ENCODE data around the gene PCGF5.
"Not testable (repeated sequence)": the region's sequence is repeated elsewhere in the genome, so short reads cannot be mapped to it uniquely, and the experiment has no call there.

The PCGF5 gene

DNA sequence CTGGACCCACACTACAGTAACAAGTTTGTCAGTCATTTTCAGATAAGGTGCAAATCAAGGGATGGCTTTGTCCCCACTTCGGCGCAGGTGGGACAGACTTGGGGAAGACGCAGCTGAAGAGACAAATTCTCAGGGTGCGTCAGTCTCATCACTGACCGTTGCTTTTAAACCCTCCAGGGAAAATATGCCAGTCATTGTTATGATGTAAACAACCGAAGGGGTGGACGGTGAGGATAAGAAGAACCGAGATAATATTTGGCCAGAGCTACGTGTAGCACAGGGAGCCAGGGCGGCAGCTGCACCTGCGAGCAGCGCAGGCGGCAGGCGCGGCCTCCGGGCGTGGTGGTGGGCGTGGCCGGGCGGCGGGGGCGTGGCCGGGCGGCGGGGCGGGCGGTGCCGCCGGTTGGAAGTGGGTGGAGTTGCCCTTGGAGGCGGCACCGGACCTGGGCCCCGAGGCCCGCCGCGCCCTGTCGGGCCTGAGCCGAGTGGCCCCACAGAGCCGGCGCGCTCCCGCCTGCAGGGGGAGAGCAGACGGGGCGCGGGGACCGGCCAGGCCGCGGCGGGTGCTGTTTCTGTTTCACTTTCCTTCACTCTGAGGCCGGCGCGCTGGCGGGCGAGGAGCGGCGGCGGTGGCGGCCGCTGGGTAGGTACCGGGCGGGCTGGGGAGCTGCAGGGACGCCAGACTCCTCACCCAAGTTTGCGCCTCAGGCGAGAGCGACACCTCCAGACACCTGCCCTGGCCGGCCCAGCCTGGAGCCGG, at the start of gene PCGF5:
Gene PCGF5, plus strand, starts transcription at position 470 of the 760 bp plus-strand sequence. CDS start 2,209 bp downstream, outside the sequence.
- DNase-seq = peak; percentile 95

DNA sequence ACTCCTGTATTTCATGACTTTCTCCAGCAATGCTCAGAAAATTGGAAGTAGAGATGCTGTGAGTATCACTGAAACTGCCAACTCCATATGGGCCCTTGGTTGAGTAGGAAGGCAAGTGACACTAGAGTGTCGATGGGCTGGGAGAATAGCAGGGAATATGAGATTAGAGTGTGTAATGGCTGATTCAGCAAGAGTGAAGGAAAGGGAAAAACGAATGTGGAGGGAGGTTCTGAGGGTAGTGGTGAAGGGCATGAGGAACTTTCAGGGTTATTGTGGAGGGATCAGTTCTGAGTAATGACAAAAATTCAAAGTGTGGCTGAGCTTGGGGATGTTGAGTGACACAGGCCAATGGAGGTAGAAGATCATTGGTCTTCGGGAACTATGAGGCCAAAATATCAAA, 49.0 kb upstream of the PCGF5 start:
- no peak for DNase-seq

DNA sequence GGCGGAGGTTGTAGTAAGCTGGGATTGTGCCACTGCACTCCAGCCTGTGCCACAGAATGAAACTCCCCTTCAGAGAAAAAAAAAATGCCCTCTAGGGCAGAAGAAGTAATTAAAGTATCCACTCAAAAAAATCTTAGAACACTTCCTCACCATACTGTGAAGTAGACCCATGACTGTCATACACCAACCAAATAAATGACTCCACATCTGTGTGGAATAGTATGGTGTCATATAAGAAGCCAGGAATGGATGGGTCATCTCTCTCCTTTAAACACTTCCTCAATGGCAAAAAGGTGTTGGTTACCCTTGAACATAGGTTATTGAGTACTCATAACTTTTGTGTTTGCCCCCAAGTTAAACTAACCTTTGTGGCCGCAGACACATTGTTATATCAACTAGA, 48.1 kb upstream of the PCGF5 start:
- DNase-seq = no peak

DNA sequence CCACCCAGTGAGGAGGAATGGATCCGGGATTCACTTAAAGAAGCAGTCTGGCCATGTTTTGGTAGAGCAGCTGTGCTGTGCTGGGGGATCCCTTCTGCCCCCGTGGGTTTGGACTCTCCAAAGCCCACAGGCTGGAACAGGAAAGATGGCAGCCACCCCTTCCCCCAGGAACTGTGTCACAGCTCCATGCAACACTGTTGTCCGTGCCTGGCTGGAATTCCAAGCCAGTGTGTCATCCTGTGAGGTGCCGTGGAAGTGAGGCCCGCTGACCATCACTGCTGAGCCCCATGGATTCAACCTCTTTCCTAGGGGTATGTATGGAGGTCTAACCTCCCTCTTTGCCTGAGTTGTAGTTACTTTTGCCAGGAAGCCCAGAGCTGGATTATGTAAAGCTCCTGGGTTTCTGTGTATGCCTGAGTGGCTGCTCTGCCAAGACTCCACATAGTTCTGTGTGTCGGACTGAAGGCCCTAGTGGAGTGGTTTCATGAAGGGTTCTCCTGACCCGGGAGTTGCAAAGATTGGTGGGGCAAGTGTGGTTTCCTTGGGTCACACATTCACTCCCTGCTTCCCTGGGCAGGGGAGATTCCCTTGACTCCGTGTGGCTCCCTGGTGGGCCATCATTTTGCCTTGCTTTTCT, 35.1 kb upstream of the PCGF5 start:
- DNase-seq = no peak

DNA sequence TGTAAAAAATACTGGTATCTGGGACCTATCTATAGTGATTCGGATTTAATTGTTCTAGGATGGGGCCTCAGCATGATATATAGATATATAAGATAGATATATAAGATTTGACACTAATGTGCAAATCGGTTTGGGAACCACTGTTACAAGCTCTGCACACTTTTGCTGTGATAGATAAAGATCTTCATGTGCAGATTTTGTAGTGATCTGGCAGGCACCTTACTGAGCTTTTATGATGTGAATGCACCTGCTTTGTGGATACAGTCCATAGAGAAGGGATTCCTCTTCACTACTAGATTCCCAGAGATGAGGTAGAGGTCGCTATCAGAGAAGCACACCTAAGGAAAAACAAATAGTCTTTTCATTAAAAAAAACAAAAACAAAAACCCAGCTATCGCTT, 33.3 kb upstream of the PCGF5 start:
- DNase-seq = no peak

DNA sequence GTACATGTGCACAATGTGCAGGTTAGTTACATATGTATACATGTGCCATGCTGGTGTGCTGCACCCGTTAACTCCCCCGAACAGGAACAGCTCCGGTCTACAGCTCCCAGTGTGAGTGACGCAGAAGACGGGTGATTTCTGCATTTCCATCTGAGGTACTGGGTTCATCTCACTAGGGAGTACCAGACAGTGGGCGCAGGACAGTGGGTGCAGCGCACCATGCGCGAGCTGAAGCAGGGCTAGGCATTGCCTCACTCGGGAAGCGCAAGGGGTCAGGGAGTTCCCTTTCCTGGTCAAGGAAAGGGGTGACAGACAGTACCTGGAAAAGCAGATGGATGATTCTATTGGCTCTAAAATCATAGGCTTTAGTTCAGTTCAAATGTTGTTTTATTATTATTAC, 32.5 kb upstream of the PCGF5 start:
- not testable (repeated sequence) for DNase-seq

DNA sequence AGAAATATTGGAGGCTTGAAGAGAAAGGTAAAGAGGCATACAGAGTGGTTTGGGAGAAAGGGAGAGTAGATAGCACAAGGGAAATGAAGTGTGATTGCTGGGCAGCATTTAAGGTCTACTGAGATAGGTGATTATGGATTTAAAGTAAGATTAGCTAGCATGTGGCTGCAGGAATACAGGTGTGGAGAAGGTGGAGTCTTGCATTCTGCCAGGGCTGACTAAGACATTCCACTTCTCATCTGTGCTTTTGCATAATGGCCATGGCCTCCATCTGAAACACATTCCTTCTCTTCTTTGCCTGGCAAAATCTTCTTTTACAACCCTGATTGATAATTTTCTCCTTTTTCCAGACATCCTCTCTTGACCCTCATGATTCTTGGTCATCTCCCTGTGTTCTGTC, 31.6 kb upstream of the PCGF5 start:
- no peak for DNase-seq

DNA sequence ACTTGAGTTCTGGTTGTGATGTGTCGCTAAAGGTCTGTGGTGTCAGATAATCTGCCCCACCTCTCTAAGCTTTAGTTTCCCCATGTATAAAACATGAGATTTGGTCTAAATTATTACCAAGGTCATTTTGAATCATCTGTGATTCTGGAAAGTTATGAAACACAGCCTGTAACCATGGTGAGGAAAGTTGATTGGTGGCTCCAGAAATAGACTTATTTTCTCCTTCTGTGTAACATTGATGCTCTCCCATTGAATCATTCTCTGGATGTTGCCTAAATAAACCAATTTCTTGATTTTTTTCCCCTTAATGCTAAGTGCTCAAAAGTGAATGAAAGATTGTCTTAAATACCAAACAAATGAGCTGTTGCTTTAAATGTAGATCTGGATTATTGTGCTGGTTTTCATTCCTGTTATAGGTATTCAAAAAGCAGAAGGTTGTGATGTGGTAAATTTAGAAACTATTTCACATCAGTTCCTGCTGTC, 30.0 kb upstream of the PCGF5 start:
- no peak for DNase-seq

DNA sequence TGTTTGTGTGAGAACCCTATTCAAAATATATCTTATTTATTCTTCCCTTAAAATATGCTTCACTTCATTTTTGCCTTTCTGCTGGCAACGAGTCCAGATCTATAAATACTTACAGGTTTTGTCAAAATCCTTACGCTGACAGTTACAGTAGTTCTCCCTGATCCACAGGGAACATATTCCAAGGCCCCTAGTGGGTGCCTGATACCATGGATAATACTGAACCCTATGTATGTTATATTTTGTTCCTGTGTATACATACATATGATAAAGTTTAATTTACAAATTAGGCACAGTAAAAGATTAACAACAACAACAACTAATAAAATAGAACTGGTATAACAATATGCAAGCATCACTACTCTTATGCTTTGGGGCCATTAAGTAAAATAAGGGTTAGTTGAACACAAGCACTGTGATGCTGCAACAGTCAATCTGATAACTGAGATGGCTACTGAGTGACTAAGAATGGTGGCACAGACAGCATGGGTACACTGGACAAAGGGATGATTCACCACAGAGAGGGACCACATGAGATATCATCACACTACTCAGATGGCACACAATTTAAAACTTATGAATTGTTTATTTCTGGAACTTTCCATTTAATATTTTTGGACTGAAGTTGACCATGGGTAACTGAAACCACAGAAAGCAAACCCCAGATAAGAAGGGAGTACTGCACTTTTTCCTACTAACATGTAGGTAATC, 29.4 kb upstream of the PCGF5 start:
- DNase-seq = peak; percentile 75

DNA sequence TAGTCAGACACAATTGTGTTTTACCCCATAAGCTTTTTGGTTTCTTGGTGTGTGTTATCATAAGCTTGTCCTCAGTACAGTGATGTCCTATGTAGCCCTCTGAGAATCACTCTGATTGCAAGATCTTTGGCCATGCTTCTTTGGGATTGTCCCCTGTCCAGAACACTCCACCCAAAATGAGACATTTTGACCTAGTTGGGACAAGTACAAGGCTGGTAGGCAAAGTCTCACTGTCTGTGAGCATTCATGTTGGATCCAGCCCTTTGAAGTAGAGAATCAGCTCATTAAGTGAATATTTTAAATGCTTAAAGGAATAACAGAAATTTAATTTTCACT, 28.9 kb upstream of the PCGF5 start:
- no peak for DNase-seq

DNA sequence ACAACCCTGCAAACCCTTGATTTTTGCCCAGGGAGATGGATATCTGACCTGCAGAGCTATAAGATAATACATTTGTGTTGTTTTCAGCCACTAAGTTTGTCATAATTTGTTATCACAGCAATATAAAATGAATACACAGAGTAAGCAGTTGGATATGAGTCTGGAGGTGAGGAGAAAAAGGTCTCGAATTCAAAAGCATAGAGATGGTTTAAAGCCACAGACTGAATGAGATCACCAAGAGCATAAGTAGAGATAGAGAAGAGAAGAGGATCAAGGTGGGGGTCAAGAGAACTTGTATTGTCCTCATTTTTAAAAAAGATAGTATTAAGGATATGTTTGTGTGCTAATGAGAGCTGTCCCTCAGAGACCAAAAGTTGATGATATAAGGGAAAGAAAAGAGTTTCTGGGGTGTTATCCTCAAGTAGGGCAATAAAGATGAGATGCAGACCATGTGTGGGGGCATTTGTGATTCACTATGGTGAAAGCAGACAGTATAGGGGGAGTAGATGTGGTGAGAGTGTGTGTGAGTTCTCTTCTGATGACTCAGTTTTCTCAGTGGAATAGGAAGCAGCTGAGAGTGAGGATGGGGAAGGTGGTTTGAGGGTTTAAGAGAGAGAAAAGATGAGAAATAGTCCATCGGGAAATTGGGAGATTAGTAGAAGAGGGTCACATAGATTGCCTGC, 25.8 kb upstream of the PCGF5 start:
- DNase-seq = no peak

DNA sequence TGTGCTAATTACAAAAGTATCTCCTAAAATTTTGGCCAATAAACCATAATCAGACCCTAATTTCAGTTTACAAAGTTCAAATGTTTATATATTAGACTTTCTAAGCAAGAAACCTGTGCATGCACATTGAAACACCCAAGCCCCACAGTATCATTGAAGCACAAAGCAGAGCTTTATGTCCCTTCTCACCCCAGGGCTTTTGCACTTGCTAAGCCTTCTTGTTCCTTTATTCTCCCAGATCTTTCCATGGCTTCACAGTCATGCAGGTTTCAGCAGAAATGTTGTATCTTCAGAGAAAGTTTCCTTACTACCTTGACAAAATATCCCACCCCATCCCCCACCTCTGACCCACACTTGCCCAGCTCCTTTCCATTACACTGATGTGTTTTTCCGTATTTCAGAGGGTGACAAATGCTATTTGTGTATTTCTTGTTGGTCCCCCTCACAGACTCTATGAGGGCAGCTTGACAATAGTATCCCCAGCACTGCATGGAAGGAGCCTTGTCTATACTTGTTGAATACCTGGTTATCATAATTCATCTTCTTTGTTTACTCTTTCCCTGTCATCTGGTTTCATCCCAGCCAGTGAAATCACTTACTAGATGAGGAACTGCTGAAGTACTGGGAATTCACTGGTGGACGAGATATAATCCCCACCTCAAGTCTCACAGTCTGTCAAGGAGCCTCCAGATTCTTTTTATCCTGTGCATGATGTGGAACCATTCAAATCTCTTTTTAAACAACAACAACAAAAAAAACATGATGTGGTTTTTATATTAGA, 24.0 kb upstream of the PCGF5 start:
- no peak for DNase-seq

DNA sequence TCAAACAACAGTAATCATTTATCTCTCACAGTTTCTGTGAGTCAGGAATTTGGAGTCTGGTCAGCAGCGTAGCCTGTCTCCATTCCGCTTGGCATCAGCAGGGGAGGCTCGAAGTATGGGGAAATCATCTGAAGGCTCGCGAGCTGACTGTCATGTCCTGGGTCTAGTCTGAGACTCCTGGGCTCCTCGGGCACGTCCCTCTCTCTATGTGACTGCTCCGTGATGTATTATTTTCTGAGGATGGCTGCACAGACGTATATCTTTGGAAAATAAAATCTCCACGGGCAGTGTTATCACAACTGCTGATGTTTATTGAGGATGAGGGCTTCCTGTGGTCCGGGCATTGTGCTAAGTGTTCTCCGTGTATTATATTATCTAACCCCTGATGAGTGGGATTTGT, 23.3 kb upstream of the PCGF5 start:
- no peak for DNase-seq

DNA sequence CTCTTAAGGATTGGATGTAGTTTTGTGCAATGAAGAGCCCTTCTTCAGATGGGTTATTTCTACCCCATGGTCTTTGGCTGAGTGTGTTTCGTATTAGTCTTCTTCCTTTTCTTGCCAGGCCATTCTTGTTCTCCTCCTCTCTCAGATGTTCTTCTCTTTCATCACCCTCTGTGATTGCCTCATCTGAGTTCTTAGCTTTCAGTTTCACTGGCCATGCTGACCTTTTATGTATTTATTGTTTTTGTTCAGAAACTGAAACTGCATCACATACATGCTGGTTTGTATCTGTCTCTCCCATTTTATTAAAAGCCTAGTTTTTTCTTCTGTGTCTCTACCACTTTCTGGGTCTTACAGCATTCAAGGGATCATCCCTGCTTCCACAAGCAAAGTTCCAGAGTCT, 21.7 kb upstream of the PCGF5 start:
- peak; percentile 70 for DNase-seq

DNA sequence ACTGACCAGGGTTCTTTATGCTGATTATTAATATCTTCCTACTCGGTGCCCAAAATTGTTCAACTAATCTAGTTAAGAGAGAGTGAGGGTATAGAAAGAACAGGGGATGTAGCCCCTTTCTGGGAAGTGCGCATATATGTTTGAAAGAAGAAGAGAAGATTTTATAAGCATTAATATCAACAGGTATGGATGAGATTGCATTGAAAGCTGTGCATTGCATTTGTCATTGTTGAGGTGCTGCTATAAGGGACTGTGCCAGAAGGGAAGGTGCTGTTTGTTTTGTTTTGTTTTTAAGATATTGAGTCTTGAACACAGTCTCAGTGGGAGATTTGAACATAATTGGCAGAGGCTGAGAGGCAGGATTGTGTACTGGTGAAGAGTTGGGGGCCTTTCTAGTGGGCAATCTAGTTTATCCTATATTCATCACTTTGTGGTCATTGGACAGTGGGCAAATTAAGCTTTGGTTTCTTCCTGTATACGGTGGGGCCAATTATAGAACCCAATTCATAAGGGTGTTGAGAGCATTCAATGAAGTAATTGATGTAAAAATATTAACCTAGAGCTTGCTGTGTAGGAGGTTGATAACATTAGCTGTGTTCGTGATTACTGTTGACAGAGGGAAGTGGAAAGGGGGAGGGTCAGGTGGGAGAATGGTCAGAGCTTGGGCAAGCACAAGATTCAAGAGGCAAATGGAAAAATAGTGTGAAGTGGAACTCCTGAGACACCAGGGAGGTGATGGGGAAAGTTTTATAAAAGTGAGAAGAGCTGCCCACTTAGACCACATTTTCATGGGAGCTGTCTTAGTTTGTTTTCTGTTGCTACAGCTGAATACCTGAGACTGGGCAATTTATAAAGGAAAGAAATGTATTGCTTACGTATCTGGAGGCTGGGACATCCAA, 19.9 kb upstream of the PCGF5 start:
- no peak for DNase-seq

DNA sequence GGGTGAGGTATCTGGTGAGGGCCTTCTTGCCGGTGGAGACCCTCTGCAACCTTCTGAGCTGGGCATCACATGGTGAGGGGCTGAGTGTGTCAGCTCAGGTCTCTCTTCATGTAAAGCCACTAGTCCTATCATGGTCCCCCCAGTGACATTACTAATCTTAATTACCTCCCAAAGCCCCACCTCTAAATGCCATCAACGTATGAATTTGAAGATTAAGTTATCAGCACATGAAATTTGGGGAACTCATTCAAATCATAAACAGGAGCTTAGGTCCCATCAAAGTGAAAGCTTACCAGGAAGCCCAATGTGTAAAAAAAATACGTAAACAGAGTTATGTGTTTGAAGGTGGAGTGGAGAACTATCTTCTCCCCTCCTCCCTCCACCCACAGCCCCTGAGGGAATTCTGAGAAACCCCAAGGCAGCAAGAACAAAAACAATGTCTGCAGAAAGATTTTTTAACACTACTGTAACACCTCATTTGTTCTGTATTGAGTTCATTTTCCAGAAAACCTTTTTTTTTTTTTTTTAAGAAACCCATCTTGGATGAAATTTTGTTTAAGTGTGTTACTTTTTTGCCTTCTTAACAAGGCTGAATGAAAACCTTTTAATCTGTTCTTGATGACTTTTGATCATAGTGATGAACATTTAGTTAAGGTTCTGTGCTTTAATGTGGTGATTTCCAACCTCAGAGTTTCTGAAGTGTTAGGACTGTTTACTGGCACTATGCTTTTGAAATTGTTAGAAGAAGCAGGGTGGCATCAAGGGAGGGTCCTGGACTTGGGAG, 19.1 kb upstream of the PCGF5 start:
- peak; percentile 40 for DNase-seq

DNA sequence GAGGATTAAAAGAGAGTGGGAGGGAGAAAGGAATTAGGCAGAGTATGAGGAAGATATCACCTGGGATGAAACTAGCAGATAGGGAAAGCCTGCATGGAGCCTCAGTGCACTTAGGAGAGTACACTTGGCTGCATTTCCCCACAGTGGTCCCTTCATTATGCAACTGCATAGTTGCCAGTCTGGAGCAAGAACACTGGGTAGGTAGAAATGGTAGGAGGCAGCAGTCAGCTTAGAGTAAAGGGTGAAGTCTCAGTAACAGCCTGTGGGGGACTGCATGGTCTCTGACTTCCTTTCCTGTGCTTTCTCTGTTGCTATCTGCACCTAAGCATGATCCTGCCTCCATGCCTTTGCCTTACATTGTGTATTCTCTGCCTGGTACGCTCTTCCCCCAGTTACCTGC, 14.0 kb upstream of the PCGF5 start:
- DNase-seq = peak; percentile 35

DNA sequence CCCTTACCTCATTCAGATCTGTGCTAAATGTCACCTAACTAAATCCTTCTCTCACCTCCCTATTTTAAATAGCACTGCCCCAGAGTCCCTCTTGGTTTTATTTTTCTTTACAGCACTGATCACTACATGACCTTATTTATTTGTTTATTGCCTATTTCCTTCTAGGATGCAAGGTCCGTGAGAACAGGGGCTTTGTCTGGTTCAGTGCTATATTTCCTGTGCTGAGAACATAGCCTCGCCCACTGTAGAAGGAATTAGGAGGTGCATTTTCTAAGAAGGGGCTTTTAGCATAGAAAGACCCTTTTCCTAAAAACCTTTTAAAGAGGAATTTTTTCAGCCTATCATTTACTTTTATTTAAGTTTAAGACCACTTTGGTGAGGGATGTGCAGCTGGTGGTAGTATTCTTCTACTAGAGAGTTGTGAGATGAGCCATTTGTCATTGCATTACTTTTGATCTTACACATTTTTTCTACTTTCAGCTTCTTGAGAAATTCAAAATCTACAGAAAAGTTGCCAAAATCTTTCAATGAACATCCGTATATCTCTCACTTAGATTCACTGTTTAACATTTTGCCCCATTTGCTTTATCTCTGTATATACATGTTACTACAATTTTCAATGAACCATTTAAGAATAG, 13.5 kb upstream of the PCGF5 start:
- no peak for DNase-seq

DNA sequence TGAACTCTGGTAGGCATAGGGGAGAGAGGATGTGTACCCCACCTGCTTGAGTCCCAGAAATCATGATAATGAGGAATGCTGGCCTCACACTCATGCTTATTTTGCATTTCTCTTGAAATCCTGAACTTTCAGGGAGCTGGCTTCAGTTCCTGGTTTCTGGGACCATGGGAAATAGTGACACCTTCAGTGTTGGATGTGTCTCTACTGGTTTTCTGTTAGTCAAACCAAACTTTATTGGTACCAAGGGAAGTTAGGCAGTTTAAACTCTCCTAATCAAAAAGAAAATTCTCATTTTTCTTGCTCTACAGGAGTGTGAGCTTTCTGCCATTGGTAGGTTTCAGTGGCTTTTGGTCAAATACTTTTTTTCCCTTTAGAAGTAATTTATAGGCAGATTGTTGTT, 11.8 kb upstream of the PCGF5 start:
- DNase-seq = no peak

DNA sequence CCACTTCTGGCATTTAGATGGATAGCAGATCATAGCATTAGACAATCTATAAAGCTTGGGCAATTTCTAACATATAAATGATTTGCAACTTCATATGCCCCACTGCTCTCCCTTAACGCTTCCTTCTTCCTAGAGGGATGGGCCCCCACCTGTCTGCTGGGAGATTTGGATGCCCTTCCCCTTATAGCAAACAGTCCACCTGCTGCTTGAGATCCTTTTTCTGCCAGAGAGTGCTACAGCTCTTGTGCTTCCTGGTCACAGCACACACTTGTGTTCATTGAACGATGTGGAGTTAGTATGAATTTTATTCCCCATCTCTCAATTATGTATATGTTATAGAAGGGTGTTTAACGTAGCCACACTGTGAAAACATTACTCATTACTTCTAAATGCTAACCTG, 10.4 kb upstream of the PCGF5 start:
- DNase-seq = no peak
